B cell (primary cell): ENCODE results near the gene NR0B2. TPM values are rescaled to one million over a fixed set of nuclear protein-coding genes. Genes with fewer than 3 reads are reported as not detected.

Experiments used
- ATAC-seq: fragments of 200-7000 bp; cut with Tn5 transposase; one replicate; pipeline ENCODE4 v1.10.0; 2021; ENCODE audit warnings: low read depth, mild to moderate bottlenecking, moderate number of reproducible peaks, moderate library complexity
- CTCF ChIA-PET: fragments of 350-600 bp; sonication (Branson Sonifier 250); formaldehyde crosslinking; loops from one replicate; lab custom pipeline; 2021; ENCODE audit warnings: antibody characterized with exemption, inconsistent platforms; lab: Charles Lee
- POLR2A ChIA-PET: fragments of 350-600 bp; sonication (Branson Sonifier 250); formaldehyde crosslinking; loops from one replicate; lab custom pipeline; 2021; ENCODE audit warnings: antibody characterized with exemption; lab: Charles Lee
- DNase-seq: peaks from one replicate; pipeline ENCODE4 v3.0.0; 2013
- H2AFZ ChIP-seq: 2 replicates; pipeline ENCODE4 v1.6.1; 2012; ENCODE audit warnings: mild to moderate bottlenecking, low read depth, low read length; ENCODE audit not compliant: insufficient read depth, poor library complexity, severe bottlenecking
- H3K27ac ChIP-seq, 2 donors: 1 replicate in 1 of 2; 2 replicates in 1 of 2; pipeline ENCODE4 v1.5.1; 2012 to 2013; ENCODE audit warnings: low read length in 2 of 2, mild to moderate bottlenecking in 2 of 2, moderate library complexity in 1 of 2
- H3K27me3 ChIP-seq, 4 experiments: fragments of 200-600 bp in 1 of 4; sonication (generic) in 1 of 4; replicated peaks in 1 of 4; 1 replicate in 2 of 4; 2 replicates in 2 of 4; pipeline versions ENCODE4 v1.6.1 to v1.7.0; 2013 to 2016; ENCODE audit warnings: low read length in 3 of 4, mild to moderate bottlenecking in 2 of 4, mixed read lengths in 1 of 4, moderate library complexity in 1 of 4; ENCODE audit not compliant: insufficient read depth in 4 of 4, control insufficient read depth in 3 of 4; ENCODE audit errors: control extremely low read depth in 1 of 4
- H3K36me3 ChIP-seq, 2 experiments: replicated peaks in 1 of 2; 1 replicate in 1 of 2; 2 replicates in 1 of 2; pipeline versions ENCODE4 v1.6.1 to v1.7.1; 2013; ENCODE audit warnings: low read length in 1 of 2; ENCODE audit not compliant: insufficient read depth in 2 of 2, control insufficient read depth in 1 of 2; ENCODE audit errors: control extremely low read depth in 1 of 2, extremely low read depth in 1 of 2
- H3K4me1 ChIP-seq, 2 donors: fragments of 200-600 bp in 1 of 2; sonication (generic) in 1 of 2; 1 replicate in 1 of 2; 2 replicates in 1 of 2; pipeline versions ENCODE4 v1.5.1 to v1.6.1; 2013 to 2017; ENCODE audit warnings: low read length in 2 of 2; ENCODE audit not compliant: control insufficient read depth in 2 of 2, insufficient read depth in 2 of 2
- H3K4me2 ChIP-seq: replicated peaks from 2 replicates; pipeline ENCODE3; 2012; ENCODE audit warnings: mild to moderate bottlenecking, low read depth, low read length; ENCODE audit not compliant: poor library complexity, severe bottlenecking
- H3K4me3 ChIP-seq, 5 experiments: fragments of 200-600 bp in 1 of 5; sonication (generic) in 1 of 5; 1 replicate in 3 of 5; 2 replicates in 2 of 5; pipeline versions ENCODE4 v1.5.1 to v1.7.0; 2011 to 2016; ENCODE audit warnings: low read length in 4 of 5, mild to moderate bottlenecking in 4 of 5, low read depth in 2 of 5, control low read depth in 1 of 5, moderate library complexity in 1 of 5; ENCODE audit not compliant: insufficient read depth in 1 of 5; ENCODE audit errors: control extremely low read depth in 1 of 5, extremely low read depth in 1 of 5
- H3K79me2 ChIP-seq: fragments of 200-600 bp; sonication (generic); one replicate; pipeline ENCODE4 v1.6.0; 2016; ENCODE audit warnings: low read length; ENCODE audit not compliant: control insufficient read depth, insufficient read depth
- H3K9ac ChIP-seq: fragments of 200-600 bp; sonication (generic); 2 replicates; pipeline ENCODE4 v1.6.1; 2017; ENCODE audit warnings: mild to moderate bottlenecking, low read length, moderate library complexity
- H3K9me3 ChIP-seq, 3 donors: one replicate each; pipeline versions ENCODE4 v1.6.1 to v1.7.1; 2013; ENCODE audit warnings: low read length in 2 of 3; ENCODE audit not compliant: control insufficient read depth in 2 of 3, insufficient read depth in 1 of 3; ENCODE audit errors: control extremely low read depth in 1 of 3
- H4K20me1 ChIP-seq: 2 replicates; pipeline ENCODE4 v1.6.0; 2012; ENCODE audit warnings: mild to moderate bottlenecking, low read length; ENCODE audit not compliant: insufficient read depth, control insufficient read depth, poor library complexity, severe bottlenecking
- H3K27ac Mint-ChIP-seq: one replicate; pipeline ENCODE4 v1.8.0; 2021; ENCODE audit warnings: mixed read lengths
- H3K27me3 Mint-ChIP-seq: one replicate; pipeline ENCODE4 v1.8.0; 2021; ENCODE audit warnings: mixed read lengths
- H3K4me1 Mint-ChIP-seq: one replicate; pipeline ENCODE4 v1.8.0; 2021; ENCODE audit warnings: mixed read lengths
- H3K4me3 Mint-ChIP-seq: one replicate; pipeline ENCODE4 v1.8.0; 2021; ENCODE audit warnings: mixed read lengths
- H3K9me3 Mint-ChIP-seq: one replicate; pipeline ENCODE4 v1.8.0; 2022; ENCODE audit warnings: mixed read lengths; ENCODE audit not compliant: insufficient read depth
- CTCF ChIP-seq: fragments of 200-600 bp; IDR thresholded peaks from one replicate; pipeline ENCODE4 v1.8.0; 2022; ENCODE audit warnings: antibody characterized with exemption, mild to moderate bottlenecking
- EZH2 ChIP-seq: IDR thresholded peaks from 2 replicates; pipeline ENCODE4 v1.6.1; 2012; ENCODE audit warnings: borderline replicate concordance, low read depth, mild to moderate bottlenecking, moderate library complexity, low read length; ENCODE audit not compliant: insufficient read depth, poor library complexity, severe bottlenecking
- WGBS: methylation state at CpG from one replicate; pipeline ENCODE4 v1.1.5; 2013; ENCODE audit warnings: missing lambda C conversion rate; ENCODE audit not compliant: insufficient coverage; 5-methylcytosine and 5-hydroxymethylcytosine counted together
- intact Hi-C: fragments of 100-400 bp; cut with micrococcal nuclease; formaldehyde crosslinking; loops from one replicate; pipeline ENCODE4 v1.10.0; 2022
- polyA plus RNA-seq: library from polyadenylated mRNA; depleted of rRNA; stranded (reverse); fragments of >200 nt; gene quantifications from 2 replicates; pipeline ENCODE4 v1.2.3, GENCODE V29; 2012
- total RNA-seq, 2 donors: library from RNA; stranded (reverse); fragments of 120-200 nt in 1 of 2; gene quantifications; 1 replicate in 1 of 2; 2 replicates in 1 of 2; pipeline versions ENCODE4 v1.2.3 to v1.2.4, GENCODE V29; 2013 to 2022

The NR0B2 gene
- total and polyA plus RNA-seq, 2 donors (not counting 1 experiment from before 2014, with no cell fraction given) = not detected

GRCh38 chr1:26951821-26952497 lies 38.2 kb upstream of the NR0B2 start:
- DNase-seq (no peak), ATAC-seq (no peak)
- CTCF ChIA-PET = no interaction called here
- POLR2A ChIA-PET = interaction anchor here (0.5 kb wide), 1 partner anchor 211 kb away, joined by 5 read pairs; no protein-coding TSS in a partner anchor
- 98% methylated on average over 24 of the region's 24 CpGs for WGBS
- H2AFZ ChIP-seq = no peak overlapping the region
- no peak overlapping the region for H3K4me3 ChIP-seq
- TF ChIP-seq CTCF = no peak
- intact Hi-C loops = no loop called here
- H3K9me3 ChIP-seq = peaks cover 0 to 2% (median 0%) of the 10 kb centered on the region in 3 donors
- no peaks in the 10 kb centered on the region for H3K4me1 Mint-ChIP-seq
- H3K79me2 ChIP-seq = no peaks in the 10 kb centered on the region
- no peak overlapping the region for H3K9ac ChIP-seq
- H3K27ac ChIP-seq = no peak overlapping the region
- no peak overlapping the region for H3K4me3 Mint-ChIP-seq
- H3K27me3 Mint-ChIP-seq = no peaks in the 10 kb centered on the region
- H3K4me2 ChIP-seq = no peak overlapping the region
- no peak overlapping the region for H3K27ac Mint-ChIP-seq
- no peaks in the 10 kb centered on the region for H3K9me3 Mint-ChIP-seq
- H3K36me3 ChIP-seq = no peaks in the 10 kb centered on the region
- H3K27me3 ChIP-seq = peaks cover 0 to under 1% (median 0%) of the 10 kb centered on the region in 4 experiments
- no peaks in the 10 kb centered on the region for H3K4me1 ChIP-seq
- H4K20me1 ChIP-seq = no peaks in the 10 kb centered on the region

GRCh38 chr1:26951216-26951615 lies 37.4 kb upstream of the NR0B2 start:
- POLR2A ChIA-PET = no interaction called here
- ATAC-seq = no peak

More at GRCh38 chr1:26951216-26951615, 37.4 kb upstream of the NR0B2 start:
- Histone ChIP-seq H3K79me2 (no peaks in the 10 kb centered on the region), H2AFZ (no peak overlapping the region), H3K36me3 (peaks cover 0 to 2% of the 10 kb centered on the region in 2 experiments), H3K9ac (no peak overlapping the region), H3K27ac (no peak overlapping the region), H3K27me3 (no peaks in the 10 kb centered on the region), H3K4me1 (no peaks in the 10 kb centered on the region), H4K20me1 (no peaks in the 10 kb centered on the region), H3K9me3 (peaks cover 0 to 2% (median 0%) of the 10 kb centered on the region in 3 donors), H3K4me2 (no peak overlapping the region), H3K4me3 (no peak overlapping the region)
- CTCF ChIA-PET = no interaction called here
- Mint-ChIP-seq H3K27me3 (no peaks in the 10 kb centered on the region), H3K4me1 (no peaks in the 10 kb centered on the region), H3K27ac (no peak overlapping the region), H3K4me3 (no peak overlapping the region), H3K9me3 (no peaks in the 10 kb centered on the region)
- WGBS = 99% methylated on average over 14 of the region's 14 CpGs
- intact Hi-C loops = no loop called here
- TF ChIP-seq CTCF = no peak
- no peak for TF ChIP-seq EZH2
- DNase-seq = no peak
